ENCODE measurements around the gene AMPH. TPM values are rescaled to one million over a fixed set of nuclear protein-coding genes. Genes with fewer than 3 reads are reported as not detected.

The AMPH gene
- total and polyA plus RNA-seq, 2 of the 4 experiments (the other 2 are of a cell fraction) = 3.9 to 4.8 TPM

GRCh38 chr7:38504684-38505083 is 126.5 kb downstream of the AMPH start:
- BruUV-seq (replicated peaks) = no TSS peak
- dilution Hi-C loops (cut with HindIII; ENCODE audit: low sequenced_read_pairs, unreplicated experiment) = no loop called here
- H2AK9ac ChIP-seq (replicated peaks; ENCODE audit: low read depth, low read length, poor library complexity) = no peak overlapping the region

More at GRCh38 chr7:38504684-38505083, 126.5 kb downstream of the AMPH start:
- Histone ChIP-seq H3K79me1 (ENCODE audit: low read depth in 1 of 2, low read length in 2 of 2) (no peaks in the 10 kb centered on the region), H4K5ac (ENCODE audit: low read depth, low read length) (no peak overlapping the region), H3K18ac (ENCODE audit: low read depth, low read length) (no peak overlapping the region), H2BK120ac (ENCODE audit: low read depth, low read length) (no peak overlapping the region), H2BK15ac (ENCODE audit: low read depth, low read length) (no peak overlapping the region), H3K14ac (replicated peaks; ENCODE audit: low read depth, low read length) (no peak overlapping the region), H3K36me3 (ENCODE audit: control insufficient read depth, insufficient read depth, low read length) (no peaks in the 10 kb centered on the region), H3K4me1 (ENCODE audit: control insufficient read depth, insufficient read depth, low read length) (no peaks in the 10 kb centered on the region; the same call in 1 of the 2 replicates), H2BK5ac (ENCODE audit: low read depth, low read length, poor library complexity, severe bottlenecking) (no peak overlapping the region), H2AK5ac (ENCODE audit: low read depth, low read length) (no peak overlapping the region), H3K9ac (ENCODE audit: low read depth, low read length) (no peak overlapping the region), H3K4me3 (ENCODE audit: insufficient read depth, low read depth, low read length) (no peak overlapping the region), H3K27ac (ENCODE audit: insufficient read depth, low read length) (no peak overlapping the region), H4K91ac (ENCODE audit: insufficient read depth, low read depth, low read length) (no peak overlapping the region), H3K56ac (ENCODE audit: extremely low read depth, insufficient read depth, low read length) (no peak overlapping the region), H4K20me1 (ENCODE audit: insufficient read depth, low read length) (no peaks in the 10 kb centered on the region), H2BK20ac (ENCODE audit: low read depth, low read length) (no peak overlapping the region), H4K8ac (ENCODE audit: low read depth in 2 of 2, low read length in 2 of 2) (no peak overlapping the region), H3K4ac (ENCODE audit: low read depth, low read length) (no peak overlapping the region), H3K4me2 (ENCODE audit: low read depth, low read length) (no peak overlapping the region), H3K27me3 (ENCODE audit: control insufficient read depth, insufficient read depth, low read length) (no peaks in the 10 kb centered on the region), H3K9me3 (ENCODE audit: control insufficient read depth, insufficient read depth, low read length) (no peaks in the 10 kb centered on the region), H2AFZ (replicated peaks; ENCODE audit: low read length, poor library complexity) (no peak overlapping the region), H3K9me1 (ENCODE audit: insufficient read depth, low read length) (no peaks in the 10 kb centered on the region), H3K23ac (ENCODE audit: low read depth, low read length) (no peak overlapping the region)
- intact Hi-C loops (cut with micrococcal nuclease) (no loop called here), in situ Hi-C loops (cut with MboI; ENCODE audit: low sequenced_read_pairs) (no loop called here)
- DNase-seq = no peak
- CTCF ChIA-PET = no interaction called here
- TF ChIP-seq SMC3 (IDR thresholded peaks at IDR 0.05; ENCODE audit: low read depth, low read length) (no peak), MAFK (IDR thresholded peaks at IDR 0.05; ENCODE audit: low read depth, low read length) (no peak), CHD1 (IDR thresholded peaks at IDR 0.05; ENCODE audit: low read depth, low read length) (no peak), RCOR1 (IDR thresholded peaks at IDR 0.05; ENCODE audit: insufficient replicate concordance, low read length) (no peak), RFX5 (IDR thresholded peaks at IDR 0.05; ENCODE audit: low read depth, low read length) (no peak), RAD21 (IDR thresholded peaks at IDR 0.05; ENCODE audit: low read length) (no peak), POLR2A (IDR thresholded peaks at IDR 0.05; ENCODE audit: low read depth, low read length) (no peak), ELK1 (IDR thresholded peaks at IDR 0.05; ENCODE audit: borderline replicate concordance, low read depth, low read length) (no peak), MXI1 (IDR thresholded peaks at IDR 0.05; ENCODE audit: borderline replicate concordance, low read depth, low read length) (no peak), BHLHE40 (IDR thresholded peaks at IDR 0.05; ENCODE audit: low read depth, low read length) (no peak), CTCF (conservative IDR thresholded peaks at IDR 0.05; ENCODE audit: low read depth, low read length) (no peak), FOS (IDR thresholded peaks at IDR 0.05; ENCODE audit: low read depth, low read length) (no peak), NFE2L2 (IDR thresholded peaks at IDR 0.05; ENCODE audit: low read depth, low read length) (no peak), USF2 (IDR thresholded peaks at IDR 0.05; ENCODE audit: low read depth, low read length) (no peak), CEBPB (IDR thresholded peaks at IDR 0.05; ENCODE audit: low read depth, low read length) (no peak), MAZ (IDR thresholded peaks at IDR 0.05; ENCODE audit: borderline replicate concordance, low read depth, low read length) (no peak)
- no peak for ATAC-seq (ENCODE audit: low read depth)
- no CpG with 5 or more reads among the region's 2 CpGs for WGBS, 2 experiments (ENCODE audit: extremely low coverage in 2 of 2, insufficient read length in 1 of 2)
- POLR2A ChIA-PET (ENCODE audit: unreplicated experiment) = no interaction called here
